ENCODE measurements around the gene NAA80.
A peak's percentile ranks its signal among the peaks of the same experiment; 100 is the strongest.
"Not testable (repeated sequence)": the region's sequence is repeated elsewhere in the genome, so short reads cannot be mapped to it uniquely, and the experiment has no call there.

The NAA80 gene

GRCh38 chr3:50288387-50289007 lies 10.7 kb downstream of the NAA80 start:
- no peak for DNase-seq

DNA sequence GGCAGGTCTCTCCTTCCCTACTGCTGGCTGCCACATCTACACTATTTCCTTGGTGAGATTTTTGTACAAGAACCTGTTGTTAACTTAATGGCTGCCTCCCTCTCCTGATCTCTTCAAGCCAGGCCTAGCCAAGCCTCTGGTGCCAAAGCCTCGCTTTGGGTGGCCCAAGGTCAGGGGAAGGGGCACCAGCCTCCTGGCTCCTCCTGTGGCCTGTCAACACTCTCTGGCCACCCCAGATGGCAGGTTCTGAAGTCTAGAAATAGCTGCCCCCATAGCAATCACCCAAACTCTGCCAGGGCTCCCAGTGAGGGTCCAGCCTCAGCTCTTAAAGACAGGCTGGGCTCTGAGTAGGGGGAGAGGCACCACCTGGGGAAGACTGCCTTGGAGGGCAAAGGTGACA lies 11.9 kb downstream of the NAA80 start:
- no peak for DNase-seq

GRCh38 chr3:50286322-50287227 lies 12.6 kb downstream of the NAA80 start:
- DNase-seq, result no peak

GRCh38 chr3:50284121-50284520 lies 15.1 kb downstream of the NAA80 start:
- DNase-seq, result not testable (repeated sequence)

GRCh38 chr3:50279255-50280016 lies 19.8 kb downstream of the NAA80 start:
- DNase-seq, result no peak

DNA sequence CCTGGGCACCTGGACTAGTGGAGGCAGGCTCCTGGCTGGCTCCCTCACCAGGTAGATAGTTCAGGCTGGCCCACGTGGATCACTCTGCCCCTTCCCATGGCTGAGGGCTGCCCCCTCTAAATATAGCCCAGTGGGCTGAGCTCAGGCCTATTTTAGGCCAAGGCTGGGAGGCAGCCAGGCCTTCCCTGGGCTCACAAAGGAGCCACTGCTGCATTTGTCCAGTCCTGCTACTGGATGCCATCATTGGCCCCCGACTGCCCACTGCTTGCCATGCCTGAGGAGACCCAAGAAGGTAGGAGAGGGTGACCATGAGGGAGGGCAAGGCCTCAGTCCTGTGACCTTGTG lies 20.4 kb downstream of the NAA80 start, which contains the start of gene LSMEM2:
TSS of gene LSMEM2 (plus strand) at position 208 of the 345 bp plus-strand sequence. CDS start at position 235, 27 bp downstream.
- no peak for DNase-seq

- DNase-seq, result no peak
Observed at GRCh38 chr3:50278123-50278879, 20.9 kb downstream of the NAA80 start.

DNA sequence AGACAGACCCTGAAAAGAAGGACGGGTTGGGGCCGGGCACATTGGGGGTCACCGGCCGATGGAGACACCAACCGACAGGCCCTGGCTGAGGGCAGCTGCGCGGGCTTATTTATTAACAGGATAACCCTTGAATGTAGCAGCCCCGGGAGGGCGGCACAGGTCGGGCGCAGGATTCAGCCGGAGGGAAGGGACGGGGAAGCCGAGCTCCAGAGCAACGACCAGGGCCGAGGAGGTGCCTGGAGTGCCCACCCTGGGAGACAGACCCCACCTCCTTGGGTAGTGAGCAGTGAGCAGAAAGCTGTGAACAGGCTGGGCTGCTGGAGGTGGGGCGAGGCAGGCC lies 22.5 kb downstream of the NAA80 start:
- DNase-seq, result no peak

DNA sequence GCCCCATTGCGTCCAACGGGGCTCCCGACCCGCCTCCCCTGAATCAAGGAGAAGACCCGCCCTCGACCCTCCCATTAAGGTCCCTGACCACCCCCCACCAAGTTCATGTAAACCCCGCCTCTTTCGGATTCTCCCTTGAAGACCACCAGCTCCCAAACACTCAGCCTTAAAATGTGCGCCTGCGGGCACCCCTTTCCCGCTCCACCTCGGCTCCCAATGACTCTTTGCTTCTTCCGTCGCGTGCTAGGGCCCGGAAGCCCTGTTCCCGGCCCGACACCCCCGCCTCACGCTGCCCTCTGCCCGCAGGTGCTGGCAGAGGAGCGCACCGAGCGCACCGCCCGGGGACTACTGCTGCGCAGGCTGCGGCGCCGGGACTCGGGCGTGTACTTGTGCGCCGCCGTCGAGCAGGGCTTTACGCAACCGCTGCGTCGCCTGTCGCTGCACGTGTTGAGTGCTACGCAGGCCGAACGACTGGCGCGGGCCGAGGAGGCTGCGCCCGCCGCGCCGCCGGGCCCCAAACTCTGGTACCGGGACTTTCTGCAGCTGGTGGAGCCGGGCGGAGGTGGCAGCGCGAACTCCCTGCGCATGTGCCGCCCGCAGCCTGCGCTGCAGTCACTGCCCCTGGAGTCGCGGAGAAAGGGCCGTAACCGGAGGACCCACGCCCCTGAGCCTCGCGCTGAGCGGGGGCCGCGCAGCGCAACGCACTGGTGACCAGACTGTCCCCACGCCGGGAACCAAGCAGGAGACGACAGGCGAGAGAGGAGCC lies 23.0 kb downstream of the NAA80 start:
- no peak for DNase-seq

DNA sequence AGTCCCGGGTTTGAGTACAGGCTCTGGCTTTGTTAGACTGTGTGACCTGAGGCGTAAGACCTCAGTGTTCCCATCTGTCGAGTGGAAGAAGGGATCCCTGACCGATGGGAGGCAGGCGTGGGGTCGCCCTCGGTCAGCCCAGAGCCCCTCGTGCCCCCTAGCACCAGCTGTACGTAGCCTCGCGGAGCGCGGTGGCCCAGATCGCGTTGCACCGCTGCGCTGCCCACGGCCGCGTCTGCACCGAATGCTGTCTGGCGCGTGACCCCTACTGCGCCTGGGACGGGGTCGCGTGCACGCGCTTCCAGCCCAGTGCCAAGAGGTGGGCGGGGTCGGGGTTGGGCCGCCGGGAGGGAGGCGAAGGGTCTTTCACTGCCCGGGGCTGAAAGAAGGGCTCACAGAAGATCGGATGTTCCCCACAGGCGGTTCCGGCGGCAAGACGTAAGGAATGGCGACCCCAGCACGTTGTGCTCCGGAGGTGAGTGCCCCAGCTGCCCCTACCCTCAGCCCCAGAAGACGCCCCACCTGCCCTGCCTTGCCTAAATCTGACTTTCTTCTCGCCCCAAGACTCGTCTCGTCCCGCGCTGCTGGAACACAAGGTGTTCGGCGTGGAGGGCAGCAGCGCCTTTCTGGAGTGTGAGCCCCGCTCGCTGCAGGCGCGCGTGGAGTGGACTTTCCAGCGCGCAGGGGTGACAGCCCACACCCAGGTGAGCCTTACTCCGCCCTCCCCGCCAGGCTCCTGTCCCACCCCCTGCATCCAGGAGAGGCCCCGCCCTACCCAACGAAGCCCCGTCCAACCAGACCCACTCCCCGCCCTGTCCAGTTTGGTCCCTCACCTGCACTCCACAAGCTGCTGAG lies 23.8 kb downstream of the NAA80 start:
- no peak for DNase-seq

DNA sequence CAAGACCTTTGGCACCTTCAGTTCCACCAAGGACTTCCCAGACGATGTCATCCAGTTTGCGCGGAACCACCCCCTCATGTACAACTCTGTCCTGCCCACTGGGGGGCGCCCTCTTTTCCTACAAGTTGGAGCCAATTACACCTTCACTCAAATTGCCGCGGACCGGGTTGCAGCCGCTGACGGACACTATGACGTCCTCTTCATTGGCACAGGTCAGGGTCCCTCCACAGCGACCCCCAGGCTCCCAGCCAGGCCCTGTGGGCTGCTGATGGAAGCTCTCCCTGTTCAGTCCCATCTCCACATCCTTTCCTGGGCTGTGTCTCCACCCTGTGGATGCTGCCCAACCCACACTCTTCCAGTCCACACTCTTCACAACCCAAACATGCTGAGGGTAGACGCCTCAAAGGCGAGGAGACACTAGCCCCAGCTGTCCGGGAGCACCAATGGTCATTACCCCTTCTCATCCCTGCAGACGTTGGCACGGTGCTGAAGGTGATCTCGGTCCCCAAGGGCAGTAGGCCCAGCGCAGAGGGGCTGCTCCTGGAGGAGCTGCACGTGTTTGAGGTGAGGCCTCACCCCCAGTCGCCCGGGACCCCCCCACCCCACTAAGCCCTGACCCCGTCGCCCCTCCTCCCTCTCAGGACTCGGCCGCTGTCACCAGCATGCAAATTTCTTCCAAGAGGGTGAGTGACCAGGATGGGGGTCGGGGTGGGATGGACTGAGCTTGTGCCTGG lies 24.7 kb downstream of the NAA80 start:
- DNase-seq, result peak; percentile 15

DNA sequence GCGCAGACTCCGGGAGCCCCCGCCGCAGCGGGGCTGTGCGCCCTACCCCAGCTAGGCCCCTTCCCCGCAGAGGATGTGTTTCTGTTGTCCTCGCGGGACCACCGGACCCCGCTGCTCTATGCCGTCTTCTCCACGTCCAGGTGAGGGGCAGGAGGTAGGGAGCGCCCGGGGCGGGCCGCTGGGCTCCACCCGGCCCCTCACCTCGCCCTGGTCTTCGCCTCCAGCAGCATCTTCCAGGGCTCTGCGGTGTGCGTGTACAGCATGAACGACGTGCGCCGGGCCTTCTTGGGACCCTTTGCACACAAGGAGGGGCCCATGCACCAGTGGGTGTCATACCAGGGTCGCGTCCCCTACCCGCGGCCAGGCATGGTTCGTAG lies 25.5 kb downstream of the NAA80 start:
- no peak for DNase-seq

DNA sequence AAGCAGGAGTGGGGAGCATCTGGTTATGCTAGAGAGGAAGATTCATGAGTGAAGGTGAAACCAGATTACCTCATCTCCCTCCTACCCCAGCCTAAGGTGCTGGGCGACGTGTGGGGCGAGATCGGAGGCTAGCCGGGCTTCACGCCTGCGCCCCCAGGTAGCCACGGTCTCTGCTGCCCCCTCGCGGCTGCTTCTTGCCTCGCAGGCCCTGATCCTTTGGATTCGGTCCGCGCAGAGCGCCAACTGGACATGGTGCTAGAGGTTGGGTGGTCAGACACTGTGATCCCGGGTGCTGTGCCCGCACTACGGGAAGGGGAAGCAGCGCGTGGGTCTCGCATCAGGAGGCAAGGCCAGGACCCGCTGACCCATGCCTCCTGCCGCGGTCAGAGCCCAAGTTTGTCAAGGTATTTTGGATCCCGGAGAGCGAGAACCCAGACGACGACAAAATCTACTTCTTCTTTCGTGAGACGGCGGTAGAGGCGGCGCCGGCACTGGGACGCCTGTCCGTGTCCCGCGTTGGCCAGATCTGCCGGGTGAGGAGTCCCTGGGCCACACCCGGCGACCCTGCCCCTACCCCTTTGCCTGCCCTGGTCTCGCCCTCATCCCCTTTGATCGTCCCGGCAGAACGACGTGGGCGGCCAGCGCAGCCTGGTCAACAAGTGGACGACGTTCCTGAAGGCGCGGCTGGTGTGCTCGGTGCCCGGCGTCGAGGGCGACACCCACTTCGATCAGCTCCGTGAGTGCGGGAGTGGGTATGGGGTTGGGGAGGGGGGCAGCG lies 26.1 kb downstream of the NAA80 start:
- peak; percentile 60 for DNase-seq

DNA sequence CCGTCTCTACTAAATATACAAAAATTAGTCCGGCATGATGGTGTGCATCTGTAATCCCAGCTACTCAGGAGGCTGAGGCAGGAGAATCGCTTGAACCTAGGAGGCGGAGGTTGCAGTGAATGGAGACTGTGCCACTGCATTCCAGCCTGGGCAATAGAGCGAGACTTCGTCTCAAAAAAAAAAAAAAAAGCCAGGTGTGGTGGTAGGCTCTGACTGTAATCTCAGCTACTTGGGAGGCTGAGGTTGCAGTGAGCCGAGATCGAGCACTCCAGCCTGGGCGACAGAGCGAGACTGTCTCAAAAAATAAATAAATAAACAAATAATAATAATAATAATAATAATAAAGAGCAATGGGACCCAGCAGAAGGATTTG lies 26.7 kb downstream of the NAA80 start:
- DNase-seq, result not testable (repeated sequence)

DNA sequence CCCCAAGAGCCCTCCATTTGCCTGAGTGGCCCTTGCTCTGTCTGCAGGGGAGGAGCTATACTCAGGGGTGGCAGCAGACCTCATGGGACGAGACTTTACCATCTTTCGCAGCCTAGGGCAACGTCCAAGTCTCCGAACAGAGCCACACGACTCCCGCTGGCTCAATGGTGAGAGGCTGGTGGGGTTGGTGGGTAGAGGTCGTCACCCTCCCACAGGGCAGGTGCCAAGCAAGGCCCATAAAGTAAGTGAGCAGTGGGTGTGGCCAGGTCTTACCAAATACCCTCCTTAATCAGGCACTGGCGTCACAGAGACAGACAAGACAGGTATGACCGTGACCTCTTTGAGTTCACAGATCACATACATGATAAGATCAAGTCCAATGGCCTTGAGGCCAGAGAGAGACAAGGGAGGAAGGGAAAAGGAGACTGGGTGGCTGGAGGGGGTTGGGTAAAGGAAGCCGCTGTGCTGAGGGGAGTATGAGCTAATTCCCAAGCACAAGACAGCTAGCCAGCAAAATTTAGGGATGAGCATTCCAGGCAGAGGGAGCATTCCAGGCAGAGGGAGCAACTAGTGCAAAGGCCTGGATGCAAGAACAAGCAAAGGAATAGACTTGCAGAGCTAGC lies 27.8 kb downstream of the NAA80 start:
- no peak for DNase-seq

DNA sequence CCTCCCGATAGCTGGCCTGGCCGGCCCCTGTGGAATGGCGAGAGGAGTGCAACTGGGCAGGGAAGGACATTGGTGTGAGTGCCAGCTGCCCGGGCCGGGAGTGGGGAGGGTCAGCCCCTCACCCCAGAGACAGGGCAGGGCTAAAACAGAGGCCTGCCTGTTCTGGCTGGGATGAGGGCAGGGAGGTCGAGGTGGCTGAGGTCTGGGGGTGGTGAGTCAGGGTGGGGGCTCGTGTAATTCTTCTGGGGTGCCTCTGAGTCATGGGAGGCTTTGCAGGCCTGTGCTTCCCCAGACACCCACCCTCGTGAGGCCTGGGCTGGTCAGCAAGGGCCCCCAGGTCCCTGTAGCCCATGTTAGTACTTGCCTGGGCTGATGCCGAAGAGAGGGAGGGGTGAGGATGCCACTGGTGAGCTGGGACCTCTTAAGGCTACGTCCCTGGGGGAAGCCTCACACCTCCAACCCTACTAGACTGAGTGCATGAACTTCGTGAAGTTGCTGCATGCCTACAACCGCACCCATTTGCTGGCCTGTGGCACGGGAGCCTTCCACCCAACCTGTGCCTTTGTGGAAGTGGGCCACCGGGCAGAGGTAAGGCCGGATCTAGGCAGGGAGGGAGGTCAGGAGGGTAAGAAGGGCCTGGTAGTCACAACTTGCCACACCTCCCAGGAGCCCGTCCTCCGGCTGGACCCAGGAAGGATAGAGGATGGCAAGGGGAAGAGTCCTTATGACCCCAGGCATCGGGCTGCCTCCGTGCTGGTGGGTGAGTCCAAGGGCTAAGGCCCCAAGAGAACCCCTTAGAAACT lies 28.6 kb downstream of the NAA80 start:
- DNase-seq, result no peak

- no peak for DNase-seq
Observed at GRCh38 chr3:50269977-50270413, 29.2 kb downstream of the NAA80 start.

DNA sequence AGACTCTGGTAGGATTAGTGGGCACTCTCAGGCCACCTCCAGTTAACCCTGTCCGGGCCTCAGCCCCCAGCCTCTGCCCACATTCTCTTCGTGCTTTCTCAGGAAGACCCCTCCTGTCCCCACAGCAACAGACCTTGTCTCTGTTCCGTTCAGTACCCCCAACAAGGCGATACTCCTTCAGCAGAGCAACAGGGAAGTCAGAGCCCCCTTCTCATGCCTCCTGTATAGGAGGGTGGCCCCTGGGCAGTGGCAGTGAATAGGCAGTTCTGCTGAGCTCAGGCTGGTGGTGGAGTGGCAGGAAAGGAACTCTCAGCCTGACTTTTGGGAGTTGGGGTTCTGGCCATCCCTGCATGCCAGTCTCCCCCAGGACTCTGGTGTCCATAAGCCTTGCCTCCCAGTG lies 29.7 kb downstream of the NAA80 start:
- no peak for DNase-seq
